Loucy (cell line): ENCODE results near the gene CDH12.

ENCODE experiments used
- EZH2phosphoT487 ChIP-seq: fragments of 200-600 bp; IDR thresholded peaks from 2 replicates; pipeline ENCODE4 v1.6.1; 2018; ENCODE audit warnings: antibody characterized with exemption, mild to moderate bottlenecking, moderate library complexity, borderline replicate concordance
- TF ChIP-seq, protein P1 (sequence below): fragments of 200-600 bp; sonication (generic); conservative IDR thresholded peaks from 2 replicates; pipeline ENCODE4 v1.5.1; 2014; ENCODE audit warnings: mild to moderate bottlenecking, antibody characterized with exemption, low read length

DNA sequence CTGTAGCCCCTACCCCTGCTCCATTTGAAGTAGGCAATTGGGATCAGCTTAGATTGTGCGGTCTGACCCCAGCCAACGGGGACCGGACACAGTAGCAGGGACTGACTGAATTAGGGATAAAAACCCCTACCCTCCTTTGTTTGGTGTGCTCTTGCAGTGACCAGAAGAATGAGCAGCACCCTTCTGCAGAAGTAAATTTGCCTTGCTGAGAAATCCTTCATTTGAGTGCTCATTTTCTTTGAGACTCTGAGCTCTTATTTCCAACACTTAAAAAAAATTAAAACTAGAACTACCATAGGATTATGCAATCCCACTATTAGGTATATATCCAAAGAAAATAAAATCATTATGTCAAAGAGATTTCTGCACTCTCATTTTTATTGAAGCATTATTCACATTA, 560.0 kb downstream of the CDH12 start:
- TF ChIP-seq, protein P1, sequence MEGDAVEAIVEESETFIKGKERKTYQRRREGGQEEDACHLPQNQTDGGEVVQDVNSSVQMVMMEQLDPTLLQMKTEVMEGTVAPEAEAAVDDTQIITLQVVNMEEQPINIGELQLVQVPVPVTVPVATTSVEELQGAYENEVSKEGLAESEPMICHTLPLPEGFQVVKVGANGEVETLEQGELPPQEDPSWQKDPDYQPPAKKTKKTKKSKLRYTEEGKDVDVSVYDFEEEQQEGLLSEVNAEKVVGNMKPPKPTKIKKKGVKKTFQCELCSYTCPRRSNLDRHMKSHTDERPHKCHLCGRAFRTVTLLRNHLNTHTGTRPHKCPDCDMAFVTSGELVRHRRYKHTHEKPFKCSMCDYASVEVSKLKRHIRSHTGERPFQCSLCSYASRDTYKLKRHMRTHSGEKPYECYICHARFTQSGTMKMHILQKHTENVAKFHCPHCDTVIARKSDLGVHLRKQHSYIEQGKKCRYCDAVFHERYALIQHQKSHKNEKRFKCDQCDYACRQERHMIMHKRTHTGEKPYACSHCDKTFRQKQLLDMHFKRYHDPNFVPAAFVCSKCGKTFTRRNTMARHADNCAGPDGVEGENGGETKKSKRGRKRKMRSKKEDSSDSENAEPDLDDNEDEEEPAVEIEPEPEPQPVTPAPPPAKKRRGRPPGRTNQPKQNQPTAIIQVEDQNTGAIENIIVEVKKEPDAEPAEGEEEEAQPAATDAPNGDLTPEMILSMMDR, result no peak
- no peak for TF ChIP-seq EZH2phosphoT487
